CD8-positive, alpha-beta memory T cell (primary cell): Measurements from ENCODE around the gene HEPACAM. TPM values are rescaled to one million over a fixed set of nuclear protein-coding genes. Genes with fewer than 3 reads are reported as not detected.

Experiments
- CTCF ChIA-PET: fragments of 350-600 bp; sonication (Branson Sonifier 250); formaldehyde crosslinking; loops from one replicate; lab custom pipeline; 2021; ENCODE audit warnings: antibody characterized with exemption; lab: Charles Lee
- POLR2A ChIA-PET: fragments of 350-600 bp; sonication (Branson Sonifier 250); formaldehyde crosslinking; loops from one replicate; lab custom pipeline; 2021; ENCODE audit warnings: antibody characterized with exemption; lab: Charles Lee
- DNase-seq, 5 donors: peaks; one replicate each; pipeline versions ENCODE4 v3.0.0 to v3.0.0-alpha.2; 2020 to 2022; ENCODE audit warnings: mixed read lengths in 1 of 5
- H3K27ac ChIP-seq: one replicate; pipeline ENCODE4 v1.7.0; 2013; ENCODE audit warnings: low read depth, mild to moderate bottlenecking, low read length, moderate library complexity
- H3K27me3 ChIP-seq: 2 replicates; pipeline ENCODE4 v1.7.0; 2013; ENCODE audit warnings: low read length, mild to moderate bottlenecking; ENCODE audit not compliant: insufficient read depth, poor library complexity, severe bottlenecking
- H3K36me3 ChIP-seq: 2 replicates; pipeline ENCODE4 v1.7.0; 2013; ENCODE audit warnings: mild to moderate bottlenecking, low read length, moderate library complexity; ENCODE audit not compliant: insufficient read depth
- H3K4me1 ChIP-seq: 2 replicates; pipeline ENCODE4 v1.7.0; 2013; ENCODE audit warnings: mild to moderate bottlenecking, low read length, moderate library complexity; ENCODE audit not compliant: insufficient read depth
- H3K4me3 ChIP-seq: 2 replicates; pipeline ENCODE4 v1.7.0; 2013; ENCODE audit warnings: mild to moderate bottlenecking, low read length
- H3K9me3 ChIP-seq: 2 replicates; pipeline ENCODE4 v1.7.0; 2013; ENCODE audit warnings: mild to moderate bottlenecking, low read length
- H3K27ac Mint-ChIP-seq, 8 donors: one replicate each; pipeline ENCODE4 v1.8.0; 2020 to 2021; ENCODE audit warnings: mixed read lengths in 8 of 8, mild to moderate bottlenecking in 6 of 8, inconsistent platforms in 3 of 8, moderate library complexity in 3 of 8
- H3K27me3 Mint-ChIP-seq, 2 donors: one replicate each; pipeline ENCODE4 v1.8.0; 2020 to 2021; ENCODE audit warnings: mixed read lengths in 2 of 2, mild to moderate bottlenecking in 1 of 2, moderate library complexity in 1 of 2
- H3K36me3 Mint-ChIP-seq, 3 donors: one replicate each; pipeline ENCODE4 v1.8.0; 2020 to 2021; ENCODE audit warnings: mixed read lengths in 3 of 3, inconsistent platforms in 1 of 3, mild to moderate bottlenecking in 1 of 3
- H3K4me1 Mint-ChIP-seq, 3 donors: one replicate each; pipeline ENCODE4 v1.8.0; 2020 to 2021; ENCODE audit warnings: mixed read lengths in 3 of 3, inconsistent platforms in 1 of 3, mild to moderate bottlenecking in 1 of 3
- H3K4me3 Mint-ChIP-seq, 7 donors: one replicate each; pipeline ENCODE4 v1.8.0; 2020 to 2021; ENCODE audit warnings: mixed read lengths in 7 of 7, mild to moderate bottlenecking in 6 of 7, moderate library complexity in 4 of 7, inconsistent platforms in 2 of 7
- H3K9me3 Mint-ChIP-seq, 5 donors: one replicate each; pipeline ENCODE4 v1.8.0; 2020 to 2022; ENCODE audit warnings: mixed read lengths in 5 of 5, mild to moderate bottlenecking in 3 of 5, moderate library complexity in 2 of 5, inconsistent platforms in 1 of 5
- polyA plus RNA-seq: library from polyadenylated mRNA; unstranded; fragments of 300-500 nt; fragmentation: Illumina TruSeq; gene quantifications from one replicate; pipeline ENCODE4 v1.2.3, GENCODE V29; 2021
- total RNA-seq, 2 experiments: library from RNA; stranded (reverse); gene quantifications; one replicate each; pipeline ENCODE4 v1.2.3, GENCODE V29; 2021

HEPACAM gene
- total and polyA plus RNA-seq, 3 experiments from 2014 or later: not detected

DNA sequence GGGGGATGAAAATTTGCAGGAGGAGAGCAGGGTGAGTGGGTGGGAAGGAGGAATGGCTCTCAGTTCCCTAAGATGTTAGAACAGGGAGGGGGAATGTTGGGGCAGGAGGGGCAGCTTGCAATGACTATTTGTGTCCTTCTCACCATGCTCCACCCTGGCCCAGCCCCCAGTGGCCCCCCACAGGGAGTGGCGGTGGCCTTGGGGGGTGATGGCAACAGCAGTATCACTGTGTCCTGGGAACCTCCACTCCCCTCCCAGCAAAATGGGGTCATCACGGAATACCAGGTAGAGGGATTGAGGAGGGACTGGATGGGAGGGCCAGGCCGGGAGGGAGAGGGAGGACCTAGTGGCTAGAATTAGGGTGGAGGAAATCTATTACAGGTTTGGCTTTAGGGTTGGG lies 60.4 kb downstream of the HEPACAM start:
- Histone ChIP-seq H3K4me1 (peaks cover 16% of the 10 kb centered on the region), H3K27ac (no peak overlapping the region), H3K36me3 (no peaks in the 10 kb centered on the region), H3K27me3 (peaks cover 3% of the 10 kb centered on the region), H3K4me3 (no peak overlapping the region), H3K9me3 (no peaks in the 10 kb centered on the region)
- Mint-ChIP-seq H3K27ac (peak overlapping the region in 5 of 8 donors; percentile 33 to 64 (median 48)), H3K9me3 (peaks cover 0 to under 1% (median 0%) of the 10 kb centered on the region in 5 donors), H3K36me3 (peaks cover 0 to 2% (median 0%) of the 10 kb centered on the region in 3 donors), H3K27me3 (peaks cover 34 to 48% of the 10 kb centered on the region in 2 donors), H3K4me1 (peaks cover 14 to 26% (median 21%) of the 10 kb centered on the region in 3 donors), H3K4me3 (peak overlapping the region; percentile 67 to 97 (median 80))
- ChIA-PET CTCF (interaction anchor here (0.7 to 2.6 kb wide), 17 partner anchors 9 to 238 kb away, joined by 3 to 21 read pairs (median 5); partner anchors contain the start of genes CCDC15 and ROBO3), POLR2A (no interaction called here)
- peak in 1 of 5 donors; percentile 25 for DNase-seq

DNA sequence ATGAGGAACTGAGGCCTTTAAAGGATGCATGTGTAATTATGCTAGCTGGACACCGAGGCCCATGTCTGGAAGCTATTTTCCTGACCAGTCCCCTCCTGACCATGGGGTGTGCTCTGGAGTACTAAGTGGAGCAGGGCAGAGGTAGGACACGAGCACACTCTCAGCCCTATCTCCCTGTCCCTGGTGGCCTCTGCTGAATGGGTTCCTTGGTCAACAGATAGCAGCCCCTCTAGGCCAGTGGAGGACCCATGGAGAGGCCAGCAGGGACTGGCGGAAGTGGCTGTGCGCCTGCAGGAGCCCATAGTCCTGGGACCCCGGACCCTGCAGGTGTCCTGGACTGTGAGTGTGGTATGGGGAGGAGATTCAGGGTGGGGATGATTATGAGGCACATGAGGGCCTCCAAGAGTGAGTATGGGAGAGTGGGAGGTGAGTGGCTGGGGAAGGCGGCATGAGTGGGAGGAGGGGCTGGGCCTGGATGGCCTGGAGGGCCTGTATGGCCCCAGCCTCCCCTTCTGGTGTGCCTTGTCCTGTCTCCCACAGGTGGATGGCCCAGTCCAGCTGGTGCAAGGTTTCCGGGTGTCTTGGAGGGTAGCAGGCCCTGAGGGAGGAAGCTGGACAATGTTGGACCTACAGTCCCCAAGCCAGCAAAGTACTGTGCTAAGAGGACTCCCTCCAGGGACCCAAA lies 61.1 kb downstream of the HEPACAM start:
- H3K4me3 Mint-ChIP-seq: peak overlapping the region in 3 of 7 donors; percentile 6 to 50 (median 22)
- H3K9me3 Mint-ChIP-seq: peaks cover 0 to 2% (median 0%) of the 10 kb centered on the region in 5 donors
- Histone ChIP-seq H3K27ac (no peak overlapping the region), H3K4me1 (peaks cover 16% of the 10 kb centered on the region), H3K27me3 (peaks cover 10% of the 10 kb centered on the region), H3K36me3 (no peaks in the 10 kb centered on the region), H3K4me3 (no peak overlapping the region), H3K9me3 (no peaks in the 10 kb centered on the region)
- H3K36me3 Mint-ChIP-seq: peaks cover 0 to 2% (median 0%) of the 10 kb centered on the region in 3 donors
- DNase-seq: no peak
- peak overlapping the region in 1 of 8 donors; percentile 83 for H3K27ac Mint-ChIP-seq
- CTCF ChIA-PET: interaction anchor here (0.7 to 2.6 kb wide), 3 partner anchors 9 to 62 kb away, joined by 3 to 6 read pairs (median 6); partner anchors contain the start of gene ROBO3
- POLR2A ChIA-PET: no interaction called here
- peaks cover 37 to 55% of the 10 kb centered on the region in 2 donors for H3K27me3 Mint-ChIP-seq
- peaks cover 14 to 26% (median 21%) of the 10 kb centered on the region in 3 donors for H3K4me1 Mint-ChIP-seq

DNA sequence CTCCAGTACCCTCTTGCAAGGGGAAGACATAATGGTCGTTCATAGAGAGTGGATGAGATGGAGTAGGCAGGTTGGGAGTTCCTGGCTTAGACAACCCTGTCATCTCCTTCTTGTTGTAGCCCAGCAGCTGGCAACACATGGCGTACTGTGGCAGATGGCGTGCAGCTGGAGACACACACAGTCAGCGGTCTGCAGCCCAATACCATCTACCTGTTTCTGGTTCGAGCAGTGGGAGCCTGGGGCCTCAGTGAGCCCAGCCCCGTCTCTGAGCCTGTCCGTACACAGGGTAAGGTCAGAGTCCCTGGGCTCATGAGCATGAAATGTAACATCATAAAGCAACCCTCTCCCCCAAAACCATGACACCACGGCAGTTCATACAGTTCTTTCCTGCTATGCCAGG lies 61.9 kb downstream of the HEPACAM start:
- CTCF ChIA-PET: interaction anchor here (1.8 kb wide), 1 partner anchor 8 kb away, joined by 6 read pairs; the partner anchor contains the start of gene ROBO3
- POLR2A ChIA-PET: no interaction called here
- H3K4me1 ChIP-seq: peaks cover 22% of the 10 kb centered on the region
- H3K4me3 Mint-ChIP-seq: peak overlapping the region in 3 of 7 donors; percentile 2 to 52 (median 40)
- H3K36me3 ChIP-seq: no peaks in the 10 kb centered on the region
- no peak overlapping the region for H3K4me3 ChIP-seq
- H3K27me3 Mint-ChIP-seq: peaks cover 44 to 63% of the 10 kb centered on the region in 2 donors
- H3K27ac Mint-ChIP-seq: no peak overlapping the region
- H3K4me1 Mint-ChIP-seq: peaks cover 21 to 33% (median 28%) of the 10 kb centered on the region in 3 donors
- peaks cover 0 to 2% (median 0%) of the 10 kb centered on the region in 5 donors for H3K9me3 Mint-ChIP-seq
- DNase-seq: peak in 1 of 5 donors; percentile 34
- no peak overlapping the region for H3K27ac ChIP-seq
- H3K36me3 Mint-ChIP-seq: peaks cover 0 to 2% (median 0%) of the 10 kb centered on the region in 3 donors
- H3K9me3 ChIP-seq: no peaks in the 10 kb centered on the region
- peaks cover 16% of the 10 kb centered on the region for H3K27me3 ChIP-seq

DNA sequence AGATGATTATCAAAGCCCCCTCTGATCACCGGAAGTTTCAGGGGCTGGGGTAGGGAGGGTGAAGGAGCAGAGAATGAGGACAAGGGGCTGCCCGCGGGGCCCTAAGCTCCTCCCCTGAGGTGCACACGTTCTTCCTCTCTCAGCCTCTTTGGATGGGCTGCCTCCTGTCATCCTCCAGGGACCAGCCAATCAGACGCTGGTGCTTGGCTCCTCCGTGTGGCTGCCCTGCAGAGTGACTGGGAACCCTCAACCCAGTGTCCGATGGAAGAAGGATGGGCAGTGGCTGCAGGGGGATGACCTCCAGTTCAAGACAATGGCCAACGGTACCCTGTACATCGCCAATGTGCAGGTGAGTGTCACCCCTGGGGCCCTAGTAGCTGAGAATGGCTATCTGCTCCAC lies 63.1 kb downstream of the HEPACAM start:
- no peak for DNase-seq
- H3K4me1 Mint-ChIP-seq: peaks cover 25 to 37% (median 29%) of the 10 kb centered on the region in 3 donors
- H3K27ac ChIP-seq: no peak overlapping the region
- ChIA-PET POLR2A (no interaction called here), CTCF (no interaction called here)
- H3K27ac Mint-ChIP-seq: peak overlapping the region in 2 of 8 donors; percentile 14 to 47
- peaks cover 29% of the 10 kb centered on the region for H3K27me3 ChIP-seq
- peak overlapping the region in 1 of 7 donors; percentile 26 for H3K4me3 Mint-ChIP-seq
- H3K4me1 ChIP-seq: peaks cover 29% of the 10 kb centered on the region
- H3K36me3 Mint-ChIP-seq: peaks cover 0 to 2% (median 0%) of the 10 kb centered on the region in 3 donors
- peaks cover 0 to 2% (median 0%) of the 10 kb centered on the region in 5 donors for H3K9me3 Mint-ChIP-seq
- peaks cover 55 to 75% of the 10 kb centered on the region in 2 donors for H3K27me3 Mint-ChIP-seq
- no peaks in the 10 kb centered on the region for H3K9me3 ChIP-seq
- H3K4me3 ChIP-seq: no peak overlapping the region
- no peaks in the 10 kb centered on the region for H3K36me3 ChIP-seq

DNA sequence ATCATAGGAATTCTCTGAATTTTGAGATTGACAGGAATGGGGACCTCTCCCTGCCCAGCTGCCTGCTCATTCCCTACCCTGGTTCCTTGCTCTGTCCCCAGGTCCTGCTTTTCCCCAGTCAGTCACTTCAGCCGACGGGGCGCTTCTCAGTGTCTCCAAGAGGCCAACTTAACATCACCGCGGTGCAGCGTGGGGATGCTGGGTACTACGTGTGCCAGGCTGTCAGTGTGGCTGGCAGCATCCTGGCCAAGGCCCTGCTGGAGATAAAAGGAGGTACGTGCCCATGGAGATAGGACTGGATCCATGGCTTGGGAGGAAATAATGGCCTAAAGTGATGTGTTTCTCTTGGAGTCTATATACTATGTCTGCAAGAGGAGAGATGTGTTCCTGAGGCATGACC lies 63.6 kb downstream of the HEPACAM start:
- no peak overlapping the region for H3K27ac ChIP-seq
- H3K9me3 Mint-ChIP-seq: peaks cover 0 to 2% (median 0%) of the 10 kb centered on the region in 5 donors
- peaks cover 0 to 2% (median 0%) of the 10 kb centered on the region in 3 donors for H3K36me3 Mint-ChIP-seq
- POLR2A ChIA-PET: no interaction called here
- peak overlapping the region in 1 of 7 donors; percentile 26 for H3K4me3 Mint-ChIP-seq
- DNase-seq: no peak
- peaks cover 32% of the 10 kb centered on the region for H3K27me3 ChIP-seq
- H3K4me1 ChIP-seq: peaks cover 27% of the 10 kb centered on the region
- peaks cover 26 to 37% (median 26%) of the 10 kb centered on the region in 3 donors for H3K4me1 Mint-ChIP-seq
- no peaks in the 10 kb centered on the region for H3K36me3 ChIP-seq
- H3K4me3 ChIP-seq: no peak overlapping the region
- H3K27me3 Mint-ChIP-seq: peaks cover 60 to 79% of the 10 kb centered on the region in 2 donors
- no peaks in the 10 kb centered on the region for H3K9me3 ChIP-seq
- CTCF ChIA-PET: no interaction called here
- peak overlapping the region in 1 of 8 donors; percentile 47 for H3K27ac Mint-ChIP-seq

DNA sequence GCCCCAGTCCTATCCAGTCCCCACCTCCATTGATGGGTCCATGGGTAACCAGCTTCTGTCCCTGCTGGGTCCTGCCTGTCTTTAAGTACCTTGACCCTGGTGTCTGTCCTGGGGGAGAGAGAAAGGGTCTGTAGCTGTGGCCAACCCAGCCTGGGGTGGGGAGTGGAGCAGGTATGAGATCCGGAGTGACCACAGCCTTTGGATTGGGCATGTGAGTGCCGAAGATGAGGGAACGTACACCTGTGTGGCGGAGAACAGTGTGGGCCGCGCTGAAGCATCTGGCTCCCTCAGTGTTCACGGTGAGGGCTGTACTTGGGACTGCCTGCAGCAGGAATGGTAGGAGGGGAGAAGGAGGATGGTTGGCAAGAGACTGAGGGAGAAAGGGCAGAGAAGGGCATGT lies 65.4 kb downstream of the HEPACAM start:
- Mint-ChIP-seq H3K4me1 (peaks cover 23 to 40% (median 26%) of the 10 kb centered on the region in 3 donors), H3K27me3 (peaks cover 70 to 92% of the 10 kb centered on the region in 2 donors), H3K36me3 (no peaks in the 10 kb centered on the region), H3K4me3 (peak overlapping the region in 1 of 7 donors; percentile 36), H3K27ac (no peak overlapping the region), H3K9me3 (peaks cover 0 to 2% (median 0%) of the 10 kb centered on the region in 5 donors)
- no peak overlapping the region for H3K4me3 ChIP-seq
- no peak for DNase-seq
- H3K36me3 ChIP-seq: no peaks in the 10 kb centered on the region
- H3K27me3 ChIP-seq: peaks cover 49% of the 10 kb centered on the region
- no peaks in the 10 kb centered on the region for H3K9me3 ChIP-seq
- POLR2A ChIA-PET: no interaction called here
- CTCF ChIA-PET: no interaction called here
- peaks cover 30% of the 10 kb centered on the region for H3K4me1 ChIP-seq
- no peak overlapping the region for H3K27ac ChIP-seq

DNA sequence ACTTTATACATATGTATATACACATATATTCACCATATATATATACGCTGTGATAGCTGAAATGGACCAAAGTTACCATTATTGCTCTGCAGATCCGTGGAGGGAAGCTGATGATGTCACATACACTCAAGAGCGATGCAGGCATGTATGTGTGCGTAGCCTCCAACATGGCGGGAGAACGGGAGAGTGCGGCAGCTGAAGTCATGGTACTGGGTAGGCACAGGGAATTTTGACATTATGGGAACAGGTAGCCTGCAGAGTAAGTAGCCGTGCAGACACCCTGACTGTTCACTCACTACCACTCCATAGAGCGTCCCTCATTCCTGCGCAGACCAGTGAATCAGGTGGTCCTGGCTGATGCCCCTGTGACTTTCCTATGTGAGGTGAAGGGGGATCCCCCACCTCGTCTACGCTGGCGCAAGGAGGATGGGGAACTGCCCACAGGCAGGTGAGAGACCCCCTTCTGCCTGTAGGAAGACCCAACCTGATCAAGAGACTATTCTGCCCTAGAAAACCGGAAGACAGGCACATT lies 65.9 kb downstream of the HEPACAM start:
- no peak overlapping the region for H3K4me3 ChIP-seq
- no peak for DNase-seq
- H3K9me3 ChIP-seq: no peaks in the 10 kb centered on the region
- H3K27me3 ChIP-seq: peaks cover 52% of the 10 kb centered on the region
- Mint-ChIP-seq H3K27ac (no peak overlapping the region), H3K4me3 (peak overlapping the region in 2 of 7 donors; percentile 16 to 61), H3K4me1 (peaks cover 23 to 41% (median 26%) of the 10 kb centered on the region in 3 donors), H3K36me3 (no peaks in the 10 kb centered on the region), H3K9me3 (peaks cover 0 to 2% (median 0%) of the 10 kb centered on the region in 5 donors), H3K27me3 (peaks cover 70 to 94% of the 10 kb centered on the region in 2 donors)
- CTCF ChIA-PET: no interaction called here
- H3K4me1 ChIP-seq: peaks cover 32% of the 10 kb centered on the region
- POLR2A ChIA-PET: no interaction called here
- H3K36me3 ChIP-seq: no peaks in the 10 kb centered on the region
- no peak overlapping the region for H3K27ac ChIP-seq
